WTC11 (cell line): ENCODE data around the gene RAB3GAP1. TPM values are rescaled to one million over a fixed set of nuclear protein-coding genes. Genes with fewer than 3 reads are reported as not detected.

Experiments used
- ATAC-seq: fragments of 200-7000 bp; cut with Tn5 transposase; 2 replicates; pipeline ENCODE4 v1.10.0; 2021; ENCODE audit warnings: mild to moderate bottlenecking, moderate library complexity
- CTCF ChIA-PET: fragments of 300-600 bp; sonication (Branson Sonifier 250); formaldehyde crosslinking; loops from one replicate; lab custom pipeline; 2021; ENCODE audit warnings: antibody characterized with exemption; lab: Charles Lee
- POLR2A ChIA-PET: fragments of 350-600 bp; sonication (Branson Sonifier 250); formaldehyde crosslinking; loops from one replicate; lab custom pipeline; 2021; ENCODE audit warnings: antibody characterized with exemption; lab: Charles Lee
- DNase-seq: peaks from one replicate; pipeline ENCODE4 v3.0.0; 2021; ENCODE audit warnings: low spot score
- H3K27ac Mint-ChIP-seq: 2 replicates; pipeline ENCODE4 v1.8.0; 2021; ENCODE audit warnings: mixed read lengths
- H3K27me3 Mint-ChIP-seq: 2 replicates; pipeline ENCODE4 v1.8.0; 2021; ENCODE audit warnings: low read depth, mild to moderate bottlenecking, moderate library complexity, mixed read lengths
- H3K36me3 Mint-ChIP-seq: 2 replicates; pipeline ENCODE4 v1.8.0; 2021; ENCODE audit warnings: mixed read lengths
- H3K4me1 Mint-ChIP-seq: 2 replicates; pipeline ENCODE4 v1.8.0; 2022; ENCODE audit warnings: mixed read lengths
- H3K4me3 Mint-ChIP-seq: 2 replicates; pipeline ENCODE4 v1.8.0; 2021; ENCODE audit warnings: mild to moderate bottlenecking, moderate library complexity, mixed read lengths
- H3K9me3 Mint-ChIP-seq: 2 replicates; pipeline ENCODE4 v1.8.0; 2021; ENCODE audit warnings: mixed read lengths
- CREB1 ChIP-seq: sonication (generic); formaldehyde crosslinking; IDR thresholded peaks from 2 replicates; pipeline ENCODE4 v1.8.0; 2023; ENCODE audit warnings: mild to moderate bottlenecking, missing genetic modification reagents
- ELF4 ChIP-seq: sonication (generic); formaldehyde crosslinking; IDR thresholded peaks from 2 replicates; pipeline ENCODE4 v1.8.1; 2022; ENCODE audit warnings: low read depth, mild to moderate bottlenecking, moderate library complexity, missing genetic modification reagents
- ETV6 ChIP-seq: sonication (generic); formaldehyde crosslinking; IDR thresholded peaks from 2 replicates; pipeline ENCODE4 v1.8.1; 2022; ENCODE audit warnings: mild to moderate bottlenecking, missing genetic modification reagents
- FOXP1 ChIP-seq: sonication (generic); formaldehyde crosslinking; IDR thresholded peaks from 2 replicates; pipeline ENCODE4 v1.8.0; 2022; ENCODE audit warnings: missing genetic modification reagents, mild to moderate bottlenecking, moderate library complexity, borderline replicate concordance
- FOXP4 ChIP-seq: sonication (generic); formaldehyde crosslinking; IDR thresholded peaks from 2 replicates; pipeline ENCODE4 v1.8.0; 2022; ENCODE audit warnings: mild to moderate bottlenecking, missing genetic modification reagents
- GTF2I ChIP-seq: fragments of 250-450 bp; sonication (Bioruptor Pico); conservative IDR thresholded peaks from 2 replicates; pipeline ENCODE4 v1.4.0; 2021; ENCODE audit warnings: mild to moderate bottlenecking
- JAZF1 ChIP-seq: fragments of 250-450 bp; sonication (Bioruptor Pico); IDR thresholded peaks from 2 replicates; pipeline ENCODE4 v1.9.0; 2021; ENCODE audit warnings: moderate library complexity, mild to moderate bottlenecking, inconsistent platforms
- JUN ChIP-seq: sonication (generic); formaldehyde crosslinking; IDR thresholded peaks from 2 replicates; pipeline ENCODE4 v1.8.0; 2023; ENCODE audit warnings: mild to moderate bottlenecking, missing genetic modification reagents
- MLX ChIP-seq: sonication (generic); formaldehyde crosslinking; IDR thresholded peaks from 2 replicates; pipeline ENCODE4 v1.8.1; 2023; ENCODE audit warnings: mild to moderate bottlenecking, missing genetic modification reagents, moderate library complexity
- NFYB ChIP-seq: sonication (generic); formaldehyde crosslinking; conservative IDR thresholded peaks from 2 replicates; pipeline ENCODE4 v1.8.0; 2022; ENCODE audit warnings: low read depth, missing genetic modification reagents
- NR2C2 ChIP-seq: sonication (generic); formaldehyde crosslinking; IDR thresholded peaks from 2 replicates; pipeline ENCODE4 v1.8.0; 2022; ENCODE audit warnings: mild to moderate bottlenecking, missing genetic modification reagents
- NR3C1 ChIP-seq: sonication (generic); formaldehyde crosslinking; conservative IDR thresholded peaks from 2 replicates; pipeline ENCODE4 v1.8.1; 2023; ENCODE audit warnings: low read depth, mild to moderate bottlenecking, missing genetic modification reagents
- OVOL2 ChIP-seq: fragments of 250-450 bp; sonication (Bioruptor Pico); IDR thresholded peaks from 2 replicates; pipeline ENCODE4 v1.9.0; 2021; ENCODE audit warnings: mild to moderate bottlenecking, borderline replicate concordance
- SMAD3 ChIP-seq: sonication (generic); formaldehyde crosslinking; IDR thresholded peaks from 2 replicates; pipeline ENCODE4 v1.8.0; 2022; ENCODE audit warnings: missing genetic modification reagents, mild to moderate bottlenecking, borderline replicate concordance
- SMAD4 ChIP-seq: sonication (generic); formaldehyde crosslinking; IDR thresholded peaks from 2 replicates; pipeline ENCODE4 v1.8.0; 2022; ENCODE audit warnings: mild to moderate bottlenecking, missing genetic modification reagents
- SOX15 ChIP-seq: fragments of 250-450 bp; sonication (Bioruptor Pico); IDR thresholded peaks from 2 replicates; pipeline ENCODE4 v1.9.0; 2021; ENCODE audit warnings: mild to moderate bottlenecking
- TCF7 ChIP-seq: sonication (generic); formaldehyde crosslinking; IDR thresholded peaks from 2 replicates; pipeline ENCODE4 v1.8.0; 2022; ENCODE audit warnings: mild to moderate bottlenecking, low read depth, missing genetic modification reagents, moderate library complexity
- USF1 ChIP-seq: sonication (generic); formaldehyde crosslinking; IDR thresholded peaks from 2 replicates; pipeline ENCODE4 v1.8.0; 2022; ENCODE audit warnings: mild to moderate bottlenecking, missing genetic modification reagents
- USF2 ChIP-seq: sonication (generic); formaldehyde crosslinking; IDR thresholded peaks from 2 replicates; pipeline ENCODE4 v1.8.1; 2023; ENCODE audit warnings: mild to moderate bottlenecking, missing genetic modification reagents, moderate library complexity
- ZNF396 ChIP-seq: fragments of 250-450 bp; sonication (Bioruptor Pico); IDR thresholded peaks from 2 replicates; pipeline ENCODE4 v1.8.0; 2021; ENCODE audit warnings: mild to moderate bottlenecking, moderate library complexity, borderline replicate concordance
- ZNF423 ChIP-seq: fragments of 250-450 bp; sonication (Bioruptor Pico); IDR thresholded peaks from 2 replicates; pipeline ENCODE4 v2.1.2; 2022; ENCODE audit warnings: mild to moderate bottlenecking, moderate library complexity
- ZNF425 ChIP-seq: fragments of 250-450 bp; sonication (Bioruptor Pico); conservative IDR thresholded peaks from 2 replicates; pipeline ENCODE4 v1.9.0; 2021; ENCODE audit warnings: mild to moderate bottlenecking
- ZSCAN18 ChIP-seq: fragments of 250-450 bp; sonication (Bioruptor Pico); IDR thresholded peaks from 2 replicates; pipeline ENCODE4 v2.1.2; 2022; ENCODE audit warnings: mild to moderate bottlenecking, moderate library complexity
- total RNA-seq: library from RNA; stranded (reverse); gene quantifications from 3 replicates; pipeline ENCODE4 v1.2.3, GENCODE V29; 2021
- TF ChIP-seq, protein P1 (sequence below): sonication (generic); formaldehyde crosslinking; IDR thresholded peaks from 2 replicates; pipeline ENCODE4 v1.8.0; 2022; ENCODE audit warnings: missing genetic modification reagents

Gene RAB3GAP1
- total RNA-seq, 1 experiment from 2014 or later, result 27.6 TPM

DNA sequence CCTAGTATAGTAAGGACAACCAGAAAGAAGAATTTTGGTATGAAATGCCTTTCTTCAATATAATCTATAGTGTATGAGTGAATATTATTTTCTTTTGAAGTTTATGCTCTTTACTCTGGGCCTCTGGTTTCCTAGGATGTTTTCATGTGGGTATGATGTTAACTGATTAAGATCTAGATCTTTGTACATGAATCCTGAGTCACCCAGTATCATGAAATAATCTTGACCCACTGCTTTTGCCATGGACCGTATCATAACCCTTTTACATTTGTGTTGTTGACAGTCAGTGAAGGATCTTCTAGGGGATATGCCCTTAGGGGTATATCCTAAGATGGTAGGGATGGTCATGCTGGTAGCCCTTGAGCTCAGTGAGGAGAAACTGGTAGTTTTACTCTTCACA lies 100.3 kb downstream of the RAB3GAP1 start:
- ChIA-PET POLR2A (no interaction called here), CTCF (no interaction called here)
- Mint-ChIP-seq H3K27ac (no peak overlapping the region), H3K4me1 (no peaks in the 10 kb centered on the region), H3K36me3 (peaks cover 30% of the 10 kb centered on the region), H3K9me3 (no peaks in the 10 kb centered on the region), H3K27me3 (no peaks in the 10 kb centered on the region), H3K4me3 (no peak overlapping the region)
- TF ChIP-seq ZSCAN18 (CRISPR knock-in tag), result no peak
- TF ChIP-seq ZNF396, result no peak
- TF ChIP-seq NFYB, result no peak
- TF ChIP-seq JUN, result no peak
- ATAC-seq (no peak), DNase-seq (no peak)

DNA sequence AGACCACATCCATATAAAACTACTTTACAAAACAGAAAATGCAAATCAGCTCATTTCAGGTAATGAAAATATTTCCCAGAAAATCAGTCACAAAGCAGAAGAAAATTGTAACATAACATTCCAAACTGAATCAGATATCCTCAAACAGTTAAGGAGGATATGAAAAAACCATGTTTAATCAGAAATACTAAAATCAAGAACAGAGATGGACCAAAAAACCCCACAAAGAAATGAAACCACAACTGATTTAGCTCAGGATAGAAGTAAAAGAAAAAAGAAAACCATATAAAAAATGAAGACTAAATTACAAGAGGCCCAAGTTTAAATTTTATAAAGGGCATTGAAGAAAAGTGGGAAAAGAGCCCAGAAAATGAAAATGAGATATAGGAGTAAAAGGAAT lies 102.9 kb downstream of the RAB3GAP1 start:
- Mint-ChIP-seq H3K4me1 (no peaks in the 10 kb centered on the region), H3K9me3 (no peaks in the 10 kb centered on the region), H3K36me3 (peaks cover 49% of the 10 kb centered on the region), H3K27ac (no peak overlapping the region), H3K4me3 (no peak overlapping the region), H3K27me3 (no peaks in the 10 kb centered on the region)
- ChIA-PET POLR2A (interaction anchor here (0.6 kb wide), 1 partner anchor 8 kb away, joined by 4 read pairs; no protein-coding TSS in a partner anchor), CTCF (no interaction called here)
- no peak for ATAC-seq
- no peak for DNase-seq
- TF ChIP-seq USF2 (CRISPR knock-in tag) (no peak), SMAD3 (no peak), NR2C2 (CRISPR knock-in tag) (no peak), TCF7 (CRISPR knock-in tag) (no peak), JAZF1 (CRISPR knock-in tag) (no peak)

DNA sequence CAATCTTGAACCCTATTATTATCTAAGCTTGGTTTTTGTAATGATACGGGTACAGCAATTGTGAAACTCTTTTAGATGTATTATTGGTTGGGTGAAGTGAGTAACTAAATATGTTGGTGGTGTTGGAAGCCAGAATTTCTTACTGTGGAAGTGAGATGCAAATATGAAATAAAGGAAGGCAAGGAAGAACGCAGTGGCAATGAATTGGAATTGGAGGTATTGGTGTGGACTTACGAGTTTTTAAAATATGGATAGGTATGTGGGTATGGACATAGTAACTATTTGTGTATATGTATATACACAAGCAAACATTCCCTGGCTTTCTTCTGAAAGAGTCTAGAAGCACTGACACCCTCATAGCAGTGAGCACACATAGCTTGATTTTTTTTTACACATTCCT lies 105.8 kb downstream of the RAB3GAP1 start:
- POLR2A ChIA-PET, result no interaction called here
- H3K27me3 Mint-ChIP-seq, result no peaks in the 10 kb centered on the region
- H3K4me1 Mint-ChIP-seq, result no peaks in the 10 kb centered on the region
- H3K36me3 Mint-ChIP-seq, result peaks cover 42% of the 10 kb centered on the region
- H3K4me3 Mint-ChIP-seq, result no peak overlapping the region
- CTCF ChIA-PET, result no interaction called here
- H3K9me3 Mint-ChIP-seq, result no peaks in the 10 kb centered on the region
- H3K27ac Mint-ChIP-seq, result no peak overlapping the region
- ATAC-seq (no peak), DNase-seq (no peak)
- TF ChIP-seq ELF4 (CRISPR knock-in tag) (no peak), FOXP4 (CRISPR knock-in tag) (no peak), OVOL2 (CRISPR knock-in tag) (no peak), CREB1 (CRISPR knock-in tag) (no peak), FOXP1 (CRISPR knock-in tag) (no peak), ZNF423 (no peak), USF1 (no peak), GTF2I (CRISPR knock-in tag) (no peak), MLX (CRISPR knock-in tag) (no peak), NR3C1 (no peak), SMAD4 (no peak), SOX15 (CRISPR knock-in tag) (no peak), ETV6 (no peak), ZNF425 (CRISPR knock-in tag) (no peak)
- TF ChIP-seq, protein P1, sequence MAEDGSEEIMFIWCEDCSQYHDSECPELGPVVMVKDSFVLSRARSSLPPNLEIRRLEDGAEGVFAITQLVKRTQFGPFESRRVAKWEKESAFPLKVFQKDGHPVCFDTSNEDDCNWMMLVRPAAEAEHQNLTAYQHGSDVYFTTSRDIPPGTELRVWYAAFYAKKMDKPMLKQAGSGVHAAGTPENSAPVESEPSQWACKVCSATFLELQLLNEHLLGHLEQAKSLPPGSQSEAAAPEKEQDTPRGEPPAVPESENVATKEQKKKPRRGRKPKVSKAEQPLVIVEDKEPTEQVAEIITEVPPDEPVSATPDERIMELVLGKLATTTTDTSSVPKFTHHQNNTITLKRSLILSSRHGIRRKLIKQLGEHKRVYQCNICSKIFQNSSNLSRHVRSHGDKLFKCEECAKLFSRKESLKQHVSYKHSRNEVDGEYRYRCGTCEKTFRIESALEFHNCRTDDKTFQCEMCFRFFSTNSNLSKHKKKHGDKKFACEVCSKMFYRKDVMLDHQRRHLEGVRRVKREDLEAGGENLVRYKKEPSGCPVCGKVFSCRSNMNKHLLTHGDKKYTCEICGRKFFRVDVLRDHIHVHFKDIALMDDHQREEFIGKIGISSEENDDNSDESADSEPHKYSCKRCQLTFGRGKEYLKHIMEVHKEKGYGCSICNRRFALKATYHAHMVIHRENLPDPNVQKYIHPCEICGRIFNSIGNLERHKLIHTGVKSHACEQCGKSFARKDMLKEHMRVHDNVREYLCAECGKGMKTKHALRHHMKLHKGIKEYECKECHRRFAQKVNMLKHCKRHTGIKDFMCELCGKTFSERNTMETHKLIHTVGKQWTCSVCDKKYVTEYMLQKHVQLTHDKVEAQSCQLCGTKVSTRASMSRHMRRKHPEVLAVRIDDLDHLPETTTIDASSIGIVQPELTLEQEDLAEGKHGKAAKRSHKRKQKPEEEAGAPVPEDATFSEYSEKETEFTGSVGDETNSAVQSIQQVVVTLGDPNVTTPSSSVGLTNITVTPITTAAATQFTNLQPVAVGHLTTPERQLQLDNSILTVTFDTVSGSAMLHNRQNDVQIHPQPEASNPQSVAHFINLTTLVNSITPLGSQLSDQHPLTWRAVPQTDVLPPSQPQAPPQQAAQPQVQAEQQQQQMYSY (CRISPR knock-in tag), result no peak
